Loucy (cell line): Measurements from ENCODE around the gene C16orf89.
"Not testable (repeated sequence)": the region's sequence is repeated elsewhere in the genome, so short reads cannot be mapped to it uniquely, and the experiment has no call there.

Source experiments
- CTCF ChIP-seq: fragments of 200-600 bp; sonication (generic); conservative IDR thresholded peaks from 2 replicates; pipeline ENCODE4 v1.5.1; 2014; ENCODE audit warnings: mild to moderate bottlenecking, antibody characterized with exemption, low read length
- EZH2phosphoT487 ChIP-seq: fragments of 200-600 bp; IDR thresholded peaks from 2 replicates; pipeline ENCODE4 v1.6.1; 2018; ENCODE audit warnings: antibody characterized with exemption, mild to moderate bottlenecking, moderate library complexity, borderline replicate concordance

- TF ChIP-seq CTCF, EZH2phosphoT487: not testable (repeated sequence)
These were observed 39.3 kb upstream of the C16orf89 start for GRCh38 chr16:5105039-5105438.
